NCI-H526 treated with DMSO at 0.1 percent for 48 hours (cell line): ENCODE data around the gene NOTUM.
"Not testable (repeated sequence)": the region's sequence is repeated elsewhere in the genome, so short reads cannot be mapped to it uniquely, and the experiment has no call there.

ENCODE experiments used
- DNase-seq: peaks from one replicate; lab custom pipeline; 2025; lab: John Stamatoyannopoulos, UW

NOTUM gene

DNA sequence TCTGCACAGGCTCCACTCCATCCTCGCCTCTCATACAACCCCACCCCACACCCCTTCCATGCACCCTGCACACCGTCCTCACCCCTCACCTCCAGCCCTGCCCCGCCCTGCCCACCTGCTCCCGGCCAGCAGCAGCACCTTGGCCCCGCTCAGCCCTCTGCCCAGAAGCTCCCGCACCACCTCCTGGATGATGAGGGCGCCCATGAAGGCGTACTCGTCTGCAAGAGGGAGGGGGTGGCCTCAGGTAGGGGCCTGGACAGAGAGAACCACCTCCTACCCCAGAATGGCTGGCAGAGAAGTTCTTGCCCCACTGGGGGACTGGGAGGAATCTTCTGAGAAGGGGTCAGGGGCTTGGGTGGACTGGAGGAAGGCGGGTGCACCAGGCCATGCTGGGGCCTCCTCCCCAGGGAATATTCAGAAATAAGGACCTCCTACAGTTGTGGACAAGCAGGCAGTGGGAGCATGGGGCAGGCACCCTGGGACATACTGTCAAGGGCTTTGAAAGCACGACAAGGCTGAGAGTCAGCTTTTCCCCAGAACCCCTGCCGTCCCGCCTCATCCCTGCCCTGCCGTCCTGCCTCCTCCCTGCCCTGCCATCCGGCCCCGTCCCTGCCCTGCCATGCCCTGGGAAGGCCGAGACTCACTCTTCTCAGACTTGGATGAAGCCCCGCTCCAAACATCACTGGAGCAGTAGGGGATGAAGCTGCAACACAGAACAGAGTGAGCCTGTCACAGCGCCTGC is 3.1 kb downstream of the NOTUM start:
- DNase-seq: no peak

DNA sequence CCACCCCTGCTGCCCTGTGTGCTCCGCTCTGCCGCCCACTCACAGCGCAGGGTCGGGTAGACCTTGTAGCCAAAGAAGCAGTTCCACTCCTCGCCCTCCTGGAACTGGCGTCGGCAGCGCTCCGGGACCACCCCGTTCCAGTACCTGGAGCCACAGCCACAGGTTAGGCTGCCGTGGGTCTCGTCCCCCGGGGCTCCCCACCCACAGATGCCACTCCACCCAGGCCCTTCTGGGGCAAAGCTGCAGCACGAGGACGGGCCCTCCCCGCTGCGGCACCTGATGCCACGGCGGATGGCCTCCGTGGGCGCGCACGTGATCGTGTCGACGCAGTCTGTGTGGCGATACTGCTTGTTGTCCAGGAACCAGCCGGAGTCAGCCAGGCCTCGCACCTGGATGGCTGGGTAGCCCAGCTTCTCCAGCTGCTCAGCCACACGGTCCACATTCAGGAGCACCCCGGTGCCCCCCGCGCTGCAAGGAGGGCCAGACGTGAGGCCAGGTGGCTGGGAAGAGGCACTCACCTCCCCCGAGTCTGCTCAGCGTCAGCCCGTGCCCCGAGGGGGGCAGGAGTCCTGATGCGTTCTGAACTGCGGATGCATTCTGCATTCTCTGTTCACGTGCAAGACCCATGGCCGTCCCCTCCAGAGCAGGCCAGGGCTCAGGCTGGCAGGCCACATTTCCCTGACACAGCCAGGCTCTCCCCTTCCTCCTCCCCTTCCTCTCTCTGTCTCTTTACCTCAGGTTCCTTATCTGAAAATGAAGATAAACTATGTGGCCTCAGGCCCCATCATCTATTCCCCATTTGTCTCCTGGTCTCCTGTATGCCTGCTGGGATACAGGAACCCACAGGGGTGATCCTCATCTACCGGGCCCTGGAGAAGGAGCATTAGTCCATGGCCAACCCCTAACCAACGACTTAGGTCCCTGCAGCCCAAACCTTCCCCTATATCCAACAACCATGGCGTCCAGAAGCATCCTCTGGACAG is 4.1 kb downstream of the NOTUM start:
- no peak for DNase-seq

DNA sequence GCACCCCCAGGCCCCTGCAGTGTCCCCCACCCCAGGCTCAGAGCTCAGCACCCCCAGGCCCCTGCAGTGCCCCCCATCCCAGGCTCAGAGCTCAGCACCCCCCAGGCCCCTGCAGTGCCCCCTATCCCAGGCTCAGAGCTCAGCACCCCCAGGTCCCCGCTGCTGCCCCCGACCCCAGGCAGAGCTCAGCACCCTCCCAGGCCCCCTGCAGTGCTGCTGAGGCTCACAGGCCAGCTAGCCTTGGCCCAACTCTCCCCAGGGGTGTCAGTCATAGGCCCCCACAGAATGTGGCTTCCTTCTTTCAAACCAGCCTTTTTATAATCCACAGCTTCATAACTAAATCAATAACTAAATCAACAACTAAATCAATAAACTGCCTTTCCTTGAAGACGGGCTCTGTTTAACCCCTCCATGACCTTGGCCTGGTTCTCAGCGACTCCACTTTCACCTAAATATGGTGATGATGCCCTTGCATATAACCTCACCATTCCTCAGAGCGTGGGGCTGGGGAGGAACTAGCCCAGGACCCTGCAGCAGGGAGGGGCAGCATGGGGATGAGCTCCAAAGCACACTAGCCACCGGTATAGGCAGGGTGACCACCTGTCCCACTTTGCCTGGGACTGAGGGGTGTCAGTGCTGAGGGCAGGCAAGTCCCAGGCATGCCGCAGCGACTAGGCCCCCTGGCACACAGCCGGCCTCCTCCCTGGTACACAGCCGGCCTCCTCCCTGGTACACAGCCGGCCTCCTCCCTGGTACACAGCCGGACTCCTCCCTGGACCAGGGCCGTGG is 5.0 kb downstream of the NOTUM start:
- no peak for DNase-seq

- no peak for DNase-seq
These were observed 5.8 kb downstream of the NOTUM start for GRCh38 chr17:81955058-81955681.

GRCh38 chr17:81954131-81955057 is 6.6 kb downstream of the NOTUM start:
- DNase-seq: no peak

GRCh38 chr17:81953443-81953842 is 7.5 kb downstream of the NOTUM start:
- not testable (repeated sequence) for DNase-seq

DNA sequence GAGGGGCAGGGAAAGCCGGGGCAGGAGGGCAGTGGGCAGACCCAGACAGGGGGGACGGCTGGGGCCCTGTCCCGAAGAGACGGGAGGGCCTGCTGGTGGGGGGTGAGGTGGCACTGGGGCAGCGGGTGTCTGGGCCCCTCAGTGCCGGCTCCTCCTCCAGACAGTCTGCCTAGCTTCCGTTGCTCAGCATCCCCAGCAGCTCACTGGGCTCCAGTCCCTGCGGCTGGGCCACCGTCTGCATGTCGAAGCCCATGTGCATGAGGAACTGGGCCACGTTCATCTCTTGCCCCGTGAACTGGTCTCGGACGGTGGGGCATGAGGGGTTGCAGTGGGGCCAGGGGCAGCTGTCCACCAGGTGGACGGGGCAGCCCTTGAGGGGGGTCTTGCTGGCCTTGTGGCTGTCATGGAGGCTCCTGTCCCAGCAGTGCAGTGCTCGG is 8.2 kb downstream of the NOTUM start:
- no peak for DNase-seq

DNA sequence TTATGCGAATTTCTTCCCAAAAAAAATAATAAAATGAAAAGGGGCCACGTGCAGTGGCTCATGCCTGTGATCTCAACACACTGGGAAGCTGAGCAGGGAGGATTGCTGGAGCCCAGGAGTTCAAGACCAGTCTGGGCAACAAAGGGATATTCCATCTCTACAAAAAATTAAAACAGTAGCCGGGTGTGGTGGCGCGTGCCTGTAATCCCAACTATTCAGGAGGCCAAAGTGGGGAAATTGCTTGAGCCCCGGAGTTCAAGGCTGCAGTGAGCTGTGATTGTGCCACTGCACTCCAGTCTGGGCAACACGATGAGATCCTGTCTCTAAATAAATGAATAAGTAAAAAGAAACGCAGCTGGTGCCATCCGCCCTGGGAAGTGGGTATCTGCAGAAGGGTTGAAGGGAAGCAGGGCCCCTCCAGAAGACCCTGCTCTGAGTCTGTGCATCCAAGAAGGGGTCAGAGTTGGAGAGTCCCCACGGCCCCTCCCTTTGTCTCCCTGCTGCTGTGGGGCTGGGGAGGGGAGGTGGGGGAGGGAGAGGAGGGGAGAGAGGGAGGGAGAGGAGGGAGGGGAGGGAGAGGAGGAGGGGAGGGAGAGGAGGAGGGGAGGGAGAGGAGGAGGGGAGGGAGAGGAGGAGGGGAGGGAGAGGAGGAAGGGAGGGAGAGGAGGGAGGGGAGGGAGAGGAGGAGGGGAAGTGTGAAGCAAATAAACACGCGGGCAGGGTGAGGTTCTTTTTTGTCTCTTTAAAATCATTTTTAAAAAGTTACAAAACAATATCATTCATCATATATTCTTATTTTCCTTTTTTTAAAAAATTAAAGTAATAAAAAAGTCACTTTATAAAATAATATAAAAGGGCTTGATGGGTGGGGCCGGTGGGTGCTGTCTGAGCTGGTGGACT is 9.0 kb downstream of the NOTUM start:
- DNase-seq: no peak

DNA sequence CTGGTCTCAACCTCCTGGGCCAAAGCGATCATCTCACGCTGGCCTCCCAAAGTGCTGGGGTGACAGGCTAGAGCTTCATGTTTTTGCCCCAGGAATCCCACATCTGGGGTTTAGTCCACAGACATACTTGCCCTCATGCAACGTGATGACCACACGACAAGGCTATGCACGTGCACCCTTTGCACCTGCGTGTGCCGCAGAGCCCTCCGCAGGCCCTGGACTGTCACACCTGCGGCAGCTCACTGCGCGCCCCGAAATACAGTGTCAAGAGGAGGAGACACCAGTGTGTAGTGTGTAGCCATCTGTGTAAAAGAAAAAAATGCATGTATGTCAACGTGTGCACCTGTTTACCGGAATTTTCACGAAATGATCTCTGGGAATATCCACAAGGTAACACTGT is 10.5 kb downstream of the NOTUM start:
- no peak for DNase-seq

DNA sequence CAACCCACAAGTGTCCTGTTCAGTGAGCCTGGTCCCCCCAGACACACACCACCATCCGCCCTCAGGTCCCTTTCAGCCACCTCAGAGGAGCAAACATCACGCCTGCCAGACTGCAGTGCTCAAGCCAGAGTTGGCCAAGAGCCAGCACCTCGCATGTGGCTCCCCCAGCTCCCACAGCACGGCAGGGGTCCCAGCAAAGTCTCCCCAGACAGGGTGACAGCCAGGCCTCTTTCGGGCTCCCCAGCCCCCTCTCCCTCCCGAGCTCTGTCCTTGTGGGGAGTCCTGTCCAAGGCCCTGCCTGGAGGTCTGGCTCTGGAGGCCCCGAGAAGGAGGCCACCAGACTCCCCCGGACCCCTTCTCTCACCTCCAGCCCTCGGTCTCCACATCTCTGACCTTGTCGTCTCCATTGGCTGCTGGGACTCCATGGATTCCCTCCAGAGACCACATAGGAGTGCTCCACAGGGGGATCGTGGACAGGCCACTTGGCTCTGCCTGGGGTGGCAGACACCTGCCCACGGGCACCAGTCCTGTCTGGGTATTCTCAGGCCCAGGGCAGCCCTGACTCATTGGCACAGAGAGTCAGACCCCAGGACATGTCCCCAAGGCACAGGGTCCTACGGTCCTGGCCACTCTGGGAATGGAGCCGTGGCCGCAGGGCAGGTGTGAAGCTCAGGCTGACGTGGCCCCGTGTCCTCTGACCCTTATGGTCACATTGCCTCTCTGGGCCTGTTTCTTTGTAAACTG is 12.2 kb downstream of the NOTUM start:
- no peak for DNase-seq

- DNase-seq: no peak
These were observed 13.8 kb downstream of the NOTUM start, which contains the start of gene MYADML2 for GRCh38 chr17:81947189-81947588. MYADML2 (minus strand) TSS chr17:81947233; CDS start chr17:81941741, 5,492 bp downstream.

- no peak for DNase-seq
These were observed 16.1 kb downstream of the NOTUM start for GRCh38 chr17:81944858-81945257.

GRCh38 chr17:81942167-81942553 is 18.8 kb downstream of the NOTUM start:
- DNase-seq: no peak

DNA sequence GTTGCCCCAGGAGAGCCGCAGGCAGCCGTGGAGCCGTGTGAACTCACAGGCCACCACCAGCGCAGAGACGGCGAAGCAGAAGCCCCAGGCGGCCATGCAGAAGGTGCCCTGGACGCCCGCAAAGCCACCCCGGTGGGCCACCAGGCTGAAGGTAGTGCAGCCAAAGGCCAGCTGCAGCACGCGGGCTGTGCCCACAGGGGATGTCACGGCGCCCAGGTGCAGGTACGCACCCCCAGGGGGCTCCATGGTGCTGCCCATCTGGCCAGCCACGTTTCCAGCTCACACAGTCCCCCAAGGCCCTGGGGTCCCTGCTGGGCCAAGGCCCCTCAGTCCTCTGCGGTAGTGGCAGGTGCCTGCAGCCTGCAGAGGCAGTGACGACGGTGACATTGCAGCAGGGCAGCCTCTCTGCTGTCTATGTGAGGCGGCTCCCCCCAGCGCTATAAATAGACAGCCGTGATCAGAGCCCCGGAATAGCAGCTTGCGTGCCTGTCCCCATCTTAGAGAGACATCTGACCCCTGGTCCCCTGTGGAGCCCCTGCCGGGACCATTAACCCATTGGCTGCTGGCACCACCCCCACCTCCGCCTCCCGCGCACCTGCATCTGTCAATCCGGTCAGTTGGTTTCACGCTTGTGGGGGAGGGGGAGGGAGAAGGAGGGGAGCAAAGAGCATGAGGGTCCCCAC is 19.4 kb downstream of the NOTUM start:
- no peak for DNase-seq

GRCh38 chr17:81940538-81941483 is 20.2 kb downstream of the NOTUM start:
- no peak for DNase-seq

GRCh38 chr17:81939881-81940385 is 21.1 kb downstream of the NOTUM start:
- no peak for DNase-seq

- DNase-seq: no peak
These were observed 21.8 kb downstream of the NOTUM start for GRCh38 chr17:81939218-81939617.
